Upper lobe of right lung (tissue), 1 donor: Measurements from ENCODE around the gene MRPL40. TPM values are rescaled to one million over a fixed set of nuclear protein-coding genes. Genes with fewer than 3 reads are reported as not detected.

ENCODE experiments used
- ATAC-seq: fragments of 200-7000 bp; cut with Tn5 transposase; one replicate; pipeline ENCODE4 v1.9.1; 2020; ENCODE audit warnings: mild to moderate bottlenecking, moderate library complexity
- DNase-seq: peaks from one replicate; pipeline ENCODE4 v3.0.0-alpha.2; 2020
- H3K27ac ChIP-seq: fragments of 200-600 bp; one replicate; pipeline ENCODE4 v1.8.0; 2022
- H3K27me3 ChIP-seq: fragments of 200-600 bp; one replicate; pipeline ENCODE4 v1.8.0; 2022; ENCODE audit warnings: mild to moderate bottlenecking
- H3K36me3 ChIP-seq: fragments of 200-600 bp; one replicate; pipeline ENCODE4 v1.8.0; 2022
- H3K4me1 ChIP-seq: fragments of 200-600 bp; one replicate; pipeline ENCODE4 v1.8.0; 2022
- H3K4me3 ChIP-seq: fragments of 200-600 bp; one replicate; pipeline ENCODE4 v1.8.0; 2022; ENCODE audit warnings: mild to moderate bottlenecking
- H3K9me3 ChIP-seq: fragments of 200-600 bp; one replicate; pipeline ENCODE4 v1.8.0; 2022
- intact Hi-C: fragments of 100-400 bp; cut with DNase I; formaldehyde crosslinking; loops from one replicate; pipeline ENCODE4 v1.11.0; 2022
- total RNA-seq: library from RNA; stranded (reverse); fragmentation: NEBNext Ultra II Directional; extraction: Animal tissue kit (Norgen Biotek cat#: 25700); gene quantifications from one replicate; pipeline ENCODE4 v1.2.1, GENCODE V29; 2021
- TF ChIP-seq, protein P1 (sequence below): fragments of 200-600 bp; IDR thresholded peaks from one replicate; pipeline ENCODE4 v1.8.0; 2022; ENCODE audit warnings: antibody characterized with exemption
- donor health status: DM: no; HTN: yes; CAD: no; lungs with severe emphysema.

Gene MRPL40
- total RNA-seq, 1 donor from 2014 or later: 20.5 TPM

DNA sequence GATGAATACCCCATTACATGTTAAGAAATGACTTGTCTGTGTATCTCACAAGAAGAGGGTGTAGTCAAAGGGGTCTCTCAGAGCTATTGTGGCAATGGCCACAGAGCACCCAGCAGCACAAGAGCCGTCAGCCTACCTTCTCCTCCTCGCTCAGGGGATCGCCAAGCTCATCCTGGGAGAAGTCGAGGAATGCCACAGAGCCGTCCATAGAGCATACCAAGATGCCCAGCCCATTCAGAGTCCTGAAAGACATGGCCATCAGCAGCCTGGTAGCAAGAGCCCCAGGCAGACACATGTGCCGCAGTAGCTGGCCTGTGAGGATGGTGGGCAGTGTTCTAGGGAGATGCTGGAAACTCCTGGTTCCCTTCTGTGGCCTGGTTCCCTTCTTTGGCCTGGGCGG, 44.8 kb upstream of the MRPL40 start:
- intact Hi-C loops: no loop called here

GRCh38 chr22:19393704-19394103, 38.6 kb upstream of the MRPL40 start:
- DNase-seq: no peak
- intact Hi-C loops: no loop called here
- TF ChIP-seq, protein P1, sequence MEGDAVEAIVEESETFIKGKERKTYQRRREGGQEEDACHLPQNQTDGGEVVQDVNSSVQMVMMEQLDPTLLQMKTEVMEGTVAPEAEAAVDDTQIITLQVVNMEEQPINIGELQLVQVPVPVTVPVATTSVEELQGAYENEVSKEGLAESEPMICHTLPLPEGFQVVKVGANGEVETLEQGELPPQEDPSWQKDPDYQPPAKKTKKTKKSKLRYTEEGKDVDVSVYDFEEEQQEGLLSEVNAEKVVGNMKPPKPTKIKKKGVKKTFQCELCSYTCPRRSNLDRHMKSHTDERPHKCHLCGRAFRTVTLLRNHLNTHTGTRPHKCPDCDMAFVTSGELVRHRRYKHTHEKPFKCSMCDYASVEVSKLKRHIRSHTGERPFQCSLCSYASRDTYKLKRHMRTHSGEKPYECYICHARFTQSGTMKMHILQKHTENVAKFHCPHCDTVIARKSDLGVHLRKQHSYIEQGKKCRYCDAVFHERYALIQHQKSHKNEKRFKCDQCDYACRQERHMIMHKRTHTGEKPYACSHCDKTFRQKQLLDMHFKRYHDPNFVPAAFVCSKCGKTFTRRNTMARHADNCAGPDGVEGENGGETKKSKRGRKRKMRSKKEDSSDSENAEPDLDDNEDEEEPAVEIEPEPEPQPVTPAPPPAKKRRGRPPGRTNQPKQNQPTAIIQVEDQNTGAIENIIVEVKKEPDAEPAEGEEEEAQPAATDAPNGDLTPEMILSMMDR: no peak
- Histone ChIP-seq H3K27me3 (no peaks in the 10 kb centered on the region), H3K27ac (no peak overlapping the region), H3K4me1 (no peaks in the 10 kb centered on the region), H3K9me3 (no peaks in the 10 kb centered on the region), H3K36me3 (peaks cover 93% of the 10 kb centered on the region), H3K4me3 (no peak overlapping the region)
- no peak for ATAC-seq

More for the DNA sequence above, 44.8 kb upstream of the MRPL40 start:
- ATAC-seq: no peak
- H3K27me3 ChIP-seq: no peaks in the 10 kb centered on the region
- H3K36me3 ChIP-seq: peaks cover 98% of the 10 kb centered on the region
- H3K27ac ChIP-seq: no peak overlapping the region
- no peaks in the 10 kb centered on the region for H3K9me3 ChIP-seq
- no peak for DNase-seq
- no peak overlapping the region for H3K4me3 ChIP-seq
- H3K4me1 ChIP-seq: no peaks in the 10 kb centered on the region
- TF ChIP-seq, protein P1: no peak

DNA sequence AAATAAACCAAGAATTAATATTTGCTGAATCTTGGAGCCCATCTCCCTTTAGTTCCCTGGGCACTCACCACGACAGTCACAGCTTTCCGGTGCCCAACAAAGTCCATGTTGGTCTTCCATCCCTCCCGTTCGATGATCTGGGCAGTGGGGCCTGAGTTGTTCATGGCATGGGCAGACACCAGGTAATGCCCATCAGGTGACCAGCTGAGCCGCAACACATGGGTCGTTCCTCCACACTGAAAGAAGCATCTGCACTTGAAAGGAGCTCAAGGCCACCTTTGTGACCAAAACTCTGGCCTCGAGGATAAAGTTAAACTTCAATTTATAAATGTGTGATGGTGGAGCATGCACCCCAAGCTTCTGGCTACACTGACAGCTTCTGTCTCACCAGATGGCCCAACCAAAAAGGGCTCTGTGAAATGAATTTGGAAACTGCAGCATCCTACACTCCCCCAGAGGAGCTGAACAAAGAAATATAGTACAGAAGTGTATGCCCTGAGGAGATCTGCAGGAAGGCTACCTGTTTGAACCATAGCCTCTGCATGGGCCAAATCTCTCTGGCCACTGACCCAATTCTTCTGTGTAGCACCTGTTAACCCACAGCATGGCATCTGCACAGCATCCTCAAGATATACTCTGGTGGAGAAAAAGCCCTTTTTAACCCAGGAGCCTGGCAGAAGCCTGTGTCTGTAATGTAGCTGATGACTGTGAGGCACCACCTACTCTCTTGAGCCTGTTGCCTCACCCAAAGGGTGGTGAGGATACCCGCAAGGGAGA, 37.9 kb upstream of the MRPL40 start:
- no peaks in the 10 kb centered on the region for H3K27me3 ChIP-seq
- TF ChIP-seq, protein P1: no peak
- ATAC-seq: no peak
- peaks cover 90% of the 10 kb centered on the region for H3K36me3 ChIP-seq
- H3K27ac ChIP-seq: no peak overlapping the region
- no peaks in the 10 kb centered on the region for H3K4me1 ChIP-seq
- no peak overlapping the region for H3K4me3 ChIP-seq
- H3K9me3 ChIP-seq: no peaks in the 10 kb centered on the region
- DNase-seq: no peak
- intact Hi-C loops: no loop called here

GRCh38 chr22:19395276-19395675, 37.1 kb upstream of the MRPL40 start:
- H3K27ac ChIP-seq: no peak overlapping the region
- DNase-seq: no peak
- H3K36me3 ChIP-seq: peaks cover 83% of the 10 kb centered on the region
- no peaks in the 10 kb centered on the region for H3K4me1 ChIP-seq
- no peak overlapping the region for H3K4me3 ChIP-seq
- intact Hi-C loops: no loop called here
- TF ChIP-seq, protein P1: no peak
- no peak for ATAC-seq
- H3K9me3 ChIP-seq: no peaks in the 10 kb centered on the region
- no peaks in the 10 kb centered on the region for H3K27me3 ChIP-seq

GRCh38 chr22:19396561-19396933, 35.8 kb upstream of the MRPL40 start:
- H3K36me3 ChIP-seq: peaks cover 81% of the 10 kb centered on the region
- TF ChIP-seq, protein P1: no peak

More at GRCh38 chr22:19396561-19396933, 35.8 kb upstream of the MRPL40 start:
- ATAC-seq (no peak), DNase-seq (no peak)
- Histone ChIP-seq H3K4me3 (no peak overlapping the region), H3K9me3 (no peaks in the 10 kb centered on the region), H3K27ac (no peak overlapping the region), H3K27me3 (no peaks in the 10 kb centered on the region), H3K4me1 (no peaks in the 10 kb centered on the region)
- intact Hi-C loops: no loop called here
